Activated CD8-positive, alpha-beta memory T cell treated with anti-CD3 and anti-CD28 coated beads for 4 hours (primary cell): ENCODE data around the gene EPHA6.

Source experiments
- DNase-seq, 2 donors: peaks; one replicate each; pipeline ENCODE4 v3.0.0-alpha.2; 2020; ENCODE audit warnings: low read depth in 2 of 2

Gene EPHA6

GRCh38 chr3:97646932-97647331 lies 832.5 kb downstream of the EPHA6 start:
- no peak for DNase-seq

DNA sequence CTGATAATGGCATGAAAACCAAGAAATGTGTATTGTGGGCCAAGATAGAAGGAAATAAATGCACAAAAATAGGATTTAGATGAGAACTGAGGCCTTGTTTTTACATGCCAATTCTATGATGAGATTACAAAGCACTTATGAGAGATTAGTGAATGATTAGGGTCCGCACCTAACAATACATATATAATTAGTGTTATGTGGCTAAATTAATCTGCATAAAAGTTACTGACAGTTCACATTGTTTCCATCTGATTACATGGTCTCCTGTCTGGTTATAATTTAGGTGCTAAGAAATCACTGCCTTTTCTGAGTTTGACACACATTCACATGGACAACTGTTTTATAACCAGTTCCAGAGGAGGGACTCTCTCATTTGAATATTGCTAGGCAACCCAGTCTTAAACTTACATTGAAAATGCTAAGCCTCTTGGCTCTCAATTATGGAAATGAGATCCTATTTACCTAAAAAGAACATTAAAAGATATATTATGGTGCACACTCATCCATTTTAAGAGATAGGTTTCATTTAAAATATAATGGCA lies 833.1 kb downstream of the EPHA6 start:
- no peak for DNase-seq

DNA sequence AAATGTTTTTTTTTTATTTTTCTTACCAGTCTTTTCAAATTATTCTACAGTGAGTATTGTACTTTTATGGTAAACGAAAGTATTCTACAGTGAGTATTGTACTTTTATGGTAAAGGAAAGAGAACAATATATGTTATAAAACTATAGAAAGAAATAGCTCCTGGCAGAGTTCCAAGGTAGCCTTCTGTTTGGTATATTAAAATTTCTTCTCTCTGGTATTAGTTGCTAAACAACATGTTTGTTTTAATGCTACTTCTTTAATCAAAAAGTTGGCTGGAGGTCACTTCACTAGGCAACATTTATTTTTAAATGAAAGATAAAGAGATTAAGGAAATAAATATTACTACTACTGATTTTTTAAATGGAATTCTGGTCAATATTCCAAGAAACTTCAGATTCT lies 841.6 kb downstream of the EPHA6 start:
- no peak for DNase-seq

DNA sequence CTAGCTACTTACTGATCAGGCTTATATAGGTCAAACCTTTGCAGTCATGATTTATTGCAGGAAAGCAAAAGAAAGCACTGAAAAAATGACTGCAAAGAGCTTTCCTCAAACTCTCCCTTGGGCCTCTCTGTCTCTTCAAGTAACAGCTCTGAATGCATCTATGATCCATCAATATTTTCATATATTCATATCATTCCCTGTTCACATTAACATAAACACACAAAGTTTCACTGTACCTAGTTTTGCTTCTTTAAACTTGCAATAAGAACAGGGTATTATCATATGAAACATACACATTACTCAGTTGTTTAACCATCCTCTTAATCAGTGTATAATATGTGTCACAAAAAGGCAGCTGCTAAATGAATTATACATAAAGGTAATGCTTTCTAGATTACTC lies 842.2 kb downstream of the EPHA6 start:
- DNase-seq: no peak

DNA sequence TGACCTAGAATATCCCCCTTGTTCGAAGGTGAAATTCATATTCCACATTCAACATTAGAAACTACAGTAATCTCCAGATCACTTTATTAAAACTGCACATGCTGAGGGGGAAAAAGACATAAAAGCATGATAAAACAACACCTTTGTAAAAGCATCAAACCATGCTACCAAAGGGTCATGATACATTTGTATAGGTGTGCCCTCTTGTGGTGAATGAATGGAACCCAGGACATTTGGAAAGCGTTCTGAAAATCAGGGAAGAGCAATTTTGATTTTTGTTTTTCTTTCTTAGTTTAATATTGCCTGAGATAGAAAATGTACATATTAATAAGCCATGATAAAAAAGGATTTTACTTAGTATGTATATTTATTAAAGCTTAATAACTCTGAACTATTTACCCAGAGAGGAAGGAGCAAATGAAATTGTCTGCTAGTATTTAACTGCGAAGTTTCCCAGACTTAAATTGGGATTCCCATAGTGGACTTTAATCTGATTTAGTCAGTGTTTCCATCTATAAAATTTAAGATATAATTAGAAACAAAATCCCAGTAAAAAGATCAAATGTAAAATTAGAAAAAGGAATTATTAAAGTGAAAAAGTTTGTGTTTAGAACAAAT lies 844.4 kb downstream of the EPHA6 start:
- DNase-seq: no peak

- no peak for DNase-seq
Observed at GRCh38 chr3:97662264-97662663, 847.9 kb downstream of the EPHA6 start.

GRCh38 chr3:97662762-97663161 lies 848.4 kb downstream of the EPHA6 start:
- DNase-seq: no peak

DNA sequence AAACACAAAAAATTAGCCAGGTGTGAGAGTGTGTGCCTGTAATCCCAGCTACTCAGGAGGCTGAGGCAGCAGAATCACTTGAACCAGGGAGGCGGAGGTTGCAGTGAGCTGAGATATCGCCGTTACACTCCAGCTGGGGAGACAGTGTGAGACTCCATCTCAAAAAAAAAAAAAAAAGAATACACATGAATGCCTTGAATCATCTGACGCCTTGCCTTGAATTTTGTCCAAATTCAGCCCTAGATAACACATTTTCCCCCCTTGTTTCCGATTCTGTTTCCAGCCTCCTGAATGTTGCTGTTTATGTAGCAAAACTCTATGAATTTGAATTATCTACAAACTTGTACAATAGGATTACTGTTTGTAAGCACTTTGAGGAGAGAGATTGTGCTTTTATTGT lies 851.5 kb downstream of the EPHA6 start:
- no peak for DNase-seq

DNA sequence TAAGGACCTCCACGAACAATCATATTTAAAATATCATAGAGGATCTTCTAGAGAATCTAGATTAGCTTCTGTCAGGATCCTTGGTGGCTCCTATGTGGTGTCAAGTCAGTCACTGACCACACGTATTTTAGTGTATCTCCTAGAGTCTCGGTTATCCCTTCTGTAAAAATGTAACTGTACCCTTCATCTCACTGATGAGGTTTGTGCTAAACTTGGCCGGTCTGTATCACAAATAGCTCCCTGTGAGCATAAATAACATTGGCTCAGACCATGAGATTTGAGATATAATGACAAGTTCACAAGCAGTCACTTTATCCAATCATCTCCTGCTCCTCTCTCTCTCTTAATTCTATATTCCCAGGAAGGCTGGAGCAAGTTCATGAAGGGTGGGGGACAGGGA lies 856.6 kb downstream of the EPHA6 start:
- DNase-seq: no peak

DNA sequence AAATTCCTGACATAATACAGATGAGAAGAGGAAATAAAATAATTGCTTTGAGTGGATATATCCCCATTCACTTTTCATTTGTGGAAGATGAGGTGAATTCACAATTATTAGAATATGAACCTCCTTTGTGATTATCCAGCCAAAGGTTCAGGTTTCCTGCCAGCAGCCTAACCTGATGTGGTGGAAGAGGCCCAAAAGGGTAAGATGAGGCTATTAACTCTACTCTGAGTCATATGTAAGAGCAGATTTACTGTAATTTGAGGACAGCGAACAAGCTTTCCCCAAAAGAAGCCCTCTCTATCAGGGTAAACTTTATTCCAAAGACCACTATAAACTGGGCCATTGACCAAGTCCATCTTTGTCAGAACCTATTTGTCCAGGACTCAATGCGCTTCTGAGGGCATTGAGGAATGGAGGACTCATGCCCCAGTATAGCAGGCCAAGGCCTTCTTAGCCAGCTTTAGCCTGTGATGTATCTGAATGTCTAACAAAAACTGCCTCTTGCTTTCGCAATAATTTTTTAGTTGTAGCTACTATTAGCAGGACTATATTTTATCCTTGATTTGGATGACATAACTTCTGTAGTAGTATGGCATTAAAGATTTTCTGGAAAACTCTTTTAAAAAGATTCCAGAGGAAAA lies 859.1 kb downstream of the EPHA6 start:
- DNase-seq: no peak

DNA sequence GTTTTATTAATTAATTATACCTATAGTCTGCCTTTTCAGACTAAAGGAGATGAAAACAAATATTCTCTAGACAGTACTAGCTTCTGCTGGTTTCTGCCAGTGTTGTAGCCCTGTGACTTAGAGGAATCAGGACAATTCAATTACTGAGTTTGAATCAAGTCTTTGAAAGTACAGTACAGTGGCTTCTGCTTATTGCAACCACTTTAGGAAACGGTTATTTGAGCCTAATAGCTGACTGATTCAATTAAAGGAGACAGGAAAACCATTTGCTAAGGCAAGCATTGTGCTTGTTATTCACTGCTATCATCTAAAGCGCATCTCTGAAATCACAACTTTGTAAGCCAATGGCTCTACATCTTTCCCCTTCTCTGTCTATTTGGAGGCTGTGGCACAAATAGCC lies 860.1 kb downstream of the EPHA6 start:
- DNase-seq: no peak

DNA sequence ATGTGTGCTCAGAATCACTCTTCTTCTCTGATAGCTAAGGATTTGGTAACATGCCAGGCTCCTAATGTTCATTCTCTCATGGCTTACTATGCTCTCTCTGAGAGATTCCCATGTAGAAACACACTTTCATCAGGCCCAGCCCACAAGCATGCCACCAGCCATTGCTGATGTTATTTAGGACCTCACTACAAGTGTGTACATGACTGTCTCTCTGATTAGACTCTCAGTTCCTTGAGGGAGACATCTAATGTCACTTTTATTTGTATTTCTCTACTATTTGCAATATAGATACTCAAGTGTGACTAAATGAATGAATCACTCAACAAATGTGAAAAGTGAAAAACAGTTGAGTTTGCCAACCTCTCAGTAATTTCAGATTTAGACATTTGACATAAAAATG lies 865.8 kb downstream of the EPHA6 start:
- DNase-seq: no peak

- DNase-seq: no peak
Observed at GRCh38 chr3:97680696-97681095, 866.3 kb downstream of the EPHA6 start.

GRCh38 chr3:97684490-97684889 lies 870.1 kb downstream of the EPHA6 start:
- no peak for DNase-seq

- no peak for DNase-seq
Observed at GRCh38 chr3:97686258-97686657, 871.9 kb downstream of the EPHA6 start.

DNA sequence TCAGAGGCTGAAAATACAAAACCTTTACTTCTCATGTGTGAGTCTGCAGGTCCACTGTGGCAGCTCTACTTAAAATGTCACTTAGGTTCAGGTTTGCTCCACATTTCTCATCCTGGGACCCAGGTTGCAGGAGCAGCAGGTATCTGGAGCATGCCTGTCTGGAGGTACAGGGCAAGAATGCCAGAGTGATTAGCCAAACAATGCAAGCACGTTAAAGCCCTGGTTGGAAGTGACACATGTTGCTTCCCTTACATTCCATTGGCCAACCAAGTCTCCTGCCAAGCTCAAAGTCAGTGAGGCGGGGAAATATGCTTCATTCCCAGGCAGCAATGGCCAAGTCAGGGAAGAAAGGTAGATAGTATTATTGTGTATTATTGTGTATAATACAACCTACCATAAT lies 873.3 kb downstream of the EPHA6 start:
- no peak for DNase-seq

DNA sequence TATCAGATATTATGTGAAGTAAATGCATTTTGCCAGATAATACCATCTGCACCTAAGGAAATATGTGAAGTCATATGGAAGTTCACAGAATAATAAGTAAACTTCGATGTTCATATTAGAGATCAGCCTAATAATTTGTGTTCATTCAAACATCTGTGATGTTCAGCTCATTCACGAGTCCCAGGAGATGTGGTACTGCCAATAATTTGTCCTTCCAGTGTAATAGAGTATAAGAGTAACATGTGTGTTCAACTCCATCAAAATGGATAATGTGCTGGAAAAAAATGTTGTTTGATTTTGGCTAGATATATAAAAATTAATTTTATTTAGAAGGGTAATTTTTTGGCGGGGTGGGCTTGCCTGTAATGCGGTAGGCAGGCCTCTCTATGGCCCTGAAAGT lies 874.7 kb downstream of the EPHA6 start:
- DNase-seq: no peak

DNA sequence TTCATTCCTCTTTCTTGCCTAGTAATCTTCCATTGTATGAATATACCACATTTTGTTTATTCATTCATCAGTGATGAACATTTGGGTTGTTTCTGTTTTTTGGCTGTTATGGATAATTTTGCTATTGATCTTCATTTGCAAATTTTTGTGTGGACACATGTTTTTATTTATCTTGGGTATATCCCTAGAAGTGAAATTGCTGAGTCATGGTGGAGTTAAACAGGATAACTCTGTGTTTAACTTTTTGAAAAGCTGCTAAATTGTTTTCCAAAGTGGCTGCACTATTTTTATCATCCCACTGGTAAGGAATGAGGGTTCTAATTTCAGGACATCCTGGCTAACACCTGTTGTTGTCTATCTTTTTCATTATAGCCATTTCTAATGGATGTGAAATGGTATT lies 875.6 kb downstream of the EPHA6 start:
- DNase-seq: no peak

DNA sequence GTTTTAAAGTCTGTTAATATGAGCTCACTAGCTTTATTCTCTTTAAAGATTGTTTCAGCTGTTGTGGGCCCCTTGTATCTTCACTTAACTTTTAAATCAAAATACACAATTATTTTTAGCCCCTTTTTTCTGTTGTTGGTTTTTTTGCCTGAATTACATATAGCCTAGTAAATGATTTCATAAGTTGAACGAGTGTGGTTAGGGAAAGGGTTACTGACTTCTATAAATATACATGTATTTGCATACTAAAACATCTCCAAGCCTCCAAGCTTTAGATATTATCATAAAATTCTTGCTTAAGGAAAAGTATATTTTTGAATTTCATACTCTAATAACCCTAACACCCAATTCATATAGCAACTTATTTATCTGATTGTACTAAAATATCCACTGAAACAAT lies 877.0 kb downstream of the EPHA6 start:
- no peak for DNase-seq

- no peak for DNase-seq
Observed at GRCh38 chr3:97692389-97692788, 878.0 kb downstream of the EPHA6 start.

DNA sequence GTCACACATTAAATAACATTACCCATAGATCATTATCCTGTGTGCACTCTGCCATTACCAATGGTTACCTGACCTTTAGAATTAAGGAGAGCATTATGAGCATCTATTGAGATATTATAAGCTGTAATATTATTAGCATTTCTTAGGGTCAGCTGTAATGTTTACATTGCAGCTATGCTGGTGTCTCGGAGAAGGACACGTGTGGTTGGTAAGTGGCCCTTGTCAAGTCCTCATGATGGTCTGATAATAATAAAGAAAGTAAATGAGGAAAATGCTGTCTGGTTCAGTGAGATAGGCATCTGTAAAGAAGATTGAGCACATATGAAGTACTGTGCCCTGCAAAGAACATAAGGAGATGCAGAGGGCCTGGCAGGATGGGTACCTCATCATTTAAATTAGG lies 878.4 kb downstream of the EPHA6 start:
- no peak for DNase-seq

DNA sequence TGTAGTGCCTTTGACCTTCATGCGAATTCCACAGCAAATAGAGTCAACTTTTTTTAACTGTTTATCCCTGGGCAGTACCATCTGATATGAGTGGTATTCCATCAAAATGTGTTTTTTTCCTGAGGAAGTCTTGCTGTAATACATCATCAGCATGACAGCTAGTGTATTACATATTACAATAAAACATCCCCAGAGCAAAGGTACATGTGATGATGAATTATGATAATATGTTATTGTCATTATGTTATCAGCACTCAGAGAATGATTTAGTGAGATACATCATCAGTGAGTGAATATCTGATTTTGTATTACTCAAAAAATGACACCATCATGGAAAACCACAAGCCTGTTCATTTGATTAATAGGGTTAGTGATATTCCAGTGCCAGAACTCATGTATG lies 880.5 kb downstream of the EPHA6 start:
- DNase-seq: no peak

- no peak for DNase-seq
Observed at GRCh38 chr3:97698691-97699090, 884.3 kb downstream of the EPHA6 start.

DNA sequence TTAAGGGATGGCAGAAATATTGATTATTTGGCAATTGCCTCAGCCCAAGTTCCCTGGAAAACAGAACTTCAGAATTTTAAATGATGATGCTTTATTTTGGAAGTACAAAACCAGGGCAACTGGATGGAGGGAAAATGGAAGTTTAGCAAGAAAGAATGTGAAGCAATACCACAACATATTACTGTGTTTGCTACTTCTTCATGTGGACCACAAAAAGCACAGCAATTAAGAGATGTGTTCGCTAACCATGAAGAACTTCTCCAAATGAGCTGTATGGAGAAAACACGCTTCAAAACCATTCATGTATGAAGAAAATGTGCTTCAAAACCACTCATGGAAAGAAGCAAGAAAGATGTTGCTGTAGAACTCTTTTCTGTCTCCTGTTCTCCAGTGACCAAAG lies 885.5 kb downstream of the EPHA6 start:
- DNase-seq: no peak
